Panc1 (cell line): ENCODE results near the gene SMOC2. TPM values are rescaled to one million over a fixed set of nuclear protein-coding genes. Genes with fewer than 3 reads are reported as not detected.

Source experiments
- ATAC-seq: fragments of 200-7000 bp; cut with Tn5 transposase; 2 replicates; pipeline ENCODE4 v1.9.1; 2020; ENCODE audit warnings: mild to moderate bottlenecking, moderate library complexity
- BruUV-seq: library from RNA; stranded (reverse); fragments of 400-500 nt; replicated peaks from 2 replicates; lab custom pipeline; 2021; lab: Mats Ljungman, UMichigan
- CTCF ChIA-PET: fragments of 300-600 bp; sonication (Branson Sonifier 250); formaldehyde crosslinking; loops from one replicate; lab custom pipeline; 2022; ENCODE audit warnings: antibody characterized with exemption; lab: Charles Lee
- POLR2A ChIA-PET: fragments of 300-600 bp; sonication (Branson Sonifier 250); formaldehyde crosslinking; loops from one replicate; lab custom pipeline; 2022; ENCODE audit warnings: antibody characterized with exemption; lab: Charles Lee
- DNase-seq: peaks from one replicate; pipeline ENCODE4 v3.0.0-alpha.2; 2010; ENCODE audit warnings: low read depth, low spot score
- H3K27ac ChIP-seq: 2 replicates; pipeline ENCODE4 v1.5.1; 2011; ENCODE audit warnings: mild to moderate bottlenecking, low read length, inconsistent platforms
- H3K27me3 ChIP-seq: fragments of 200-500 bp; sonication (Bioruptor generic); 2 replicates; pipeline ENCODE4 v1.6.0; 2014; ENCODE audit warnings: low read length, inconsistent platforms; ENCODE audit not compliant: control insufficient read depth, insufficient read depth
- H3K36me3 ChIP-seq: fragments of 200-500 bp; sonication (Bioruptor generic); 2 replicates; pipeline ENCODE4 v1.5.1; 2014; ENCODE audit warnings: inconsistent platforms, mild to moderate bottlenecking, low read length, moderate library complexity; ENCODE audit not compliant: control insufficient read depth, insufficient read depth
- H3K4me1 ChIP-seq: 2 replicates; pipeline ENCODE4 v1.5.1; 2011; ENCODE audit warnings: inconsistent platforms, mild to moderate bottlenecking, low read length, moderate library complexity; ENCODE audit not compliant: control insufficient read depth, insufficient read depth
- H3K4me3 ChIP-seq, 2 experiments: 2 replicates each; pipeline ENCODE4 v1.5.1; 2011 to 2012; ENCODE audit warnings: low read depth in 2 of 2, low read length in 2 of 2, mild to moderate bottlenecking in 2 of 2, inconsistent platforms in 1 of 2, moderate library complexity in 1 of 2
- H3K9me3 ChIP-seq: fragments of 200-500 bp; sonication (Bioruptor generic); 2 replicates; pipeline ENCODE4 v1.5.1; 2014; ENCODE audit warnings: low read depth, mild to moderate bottlenecking, inconsistent platforms, low read length, moderate library complexity; ENCODE audit not compliant: control insufficient read depth, insufficient read depth
- POLR2AphosphoS5 ChIP-seq: IDR thresholded peaks from 2 replicates; pipeline ENCODE4 v1.6.1; 2012; ENCODE audit warnings: mild to moderate bottlenecking, low read depth, low read length, moderate library complexity
- SIN3A ChIP-seq: IDR thresholded peaks from 2 replicates; pipeline ENCODE4 v1.6.1; 2012; ENCODE audit warnings: low read depth, mild to moderate bottlenecking, low read length, moderate library complexity, borderline replicate concordance; ENCODE audit not compliant: insufficient read depth
- TCF7L2 ChIP-seq: IDR thresholded peaks from 2 replicates; pipeline ENCODE4 v1.6.1; 2011; ENCODE audit warnings: mild to moderate bottlenecking, low read depth, low read length, inconsistent platforms
- in situ Hi-C: cut with HindIII; loops from 2 replicates; pipeline ENCODE4 v1.10.0; 2016; ENCODE audit warnings: low sequenced_read_pairs, low pct_unique_long_range_greater_than_20kb
- intact Hi-C: fragments of 100-400 bp; cut with micrococcal nuclease; formaldehyde crosslinking; loops from one replicate; pipeline ENCODE4 v1.10.0; 2022; ENCODE audit not compliant: unreplicated experiment
- total RNA-seq: library from RNA; stranded (reverse); gene quantifications from one replicate; pipeline ENCODE4 v1.2.1, GENCODE V29; 2021; ENCODE audit not compliant: unreplicated experiment
- TF ChIP-seq, protein P1 (sequence below), 2 experiments: IDR thresholded peaks; 2 replicates each; pipeline ENCODE4 v1.6.1; 2011 to 2012; ENCODE audit warnings: low read depth in 2 of 2, control low read depth in 1 of 2, low read length in 1 of 2, mild to moderate bottlenecking in 1 of 2, moderate library complexity in 1 of 2; ENCODE audit not compliant: insufficient read depth in 1 of 2
- TF ChIP-seq, protein P2 (sequence below): fragments of 450-650 bp; IDR thresholded peaks from 2 replicates; pipeline ENCODE4 v1.5.1; 2017; ENCODE audit warnings: mild to moderate bottlenecking

Gene SMOC2
- total RNA-seq, 1 experiment from 2014 or later: 0.13 TPM

DNA sequence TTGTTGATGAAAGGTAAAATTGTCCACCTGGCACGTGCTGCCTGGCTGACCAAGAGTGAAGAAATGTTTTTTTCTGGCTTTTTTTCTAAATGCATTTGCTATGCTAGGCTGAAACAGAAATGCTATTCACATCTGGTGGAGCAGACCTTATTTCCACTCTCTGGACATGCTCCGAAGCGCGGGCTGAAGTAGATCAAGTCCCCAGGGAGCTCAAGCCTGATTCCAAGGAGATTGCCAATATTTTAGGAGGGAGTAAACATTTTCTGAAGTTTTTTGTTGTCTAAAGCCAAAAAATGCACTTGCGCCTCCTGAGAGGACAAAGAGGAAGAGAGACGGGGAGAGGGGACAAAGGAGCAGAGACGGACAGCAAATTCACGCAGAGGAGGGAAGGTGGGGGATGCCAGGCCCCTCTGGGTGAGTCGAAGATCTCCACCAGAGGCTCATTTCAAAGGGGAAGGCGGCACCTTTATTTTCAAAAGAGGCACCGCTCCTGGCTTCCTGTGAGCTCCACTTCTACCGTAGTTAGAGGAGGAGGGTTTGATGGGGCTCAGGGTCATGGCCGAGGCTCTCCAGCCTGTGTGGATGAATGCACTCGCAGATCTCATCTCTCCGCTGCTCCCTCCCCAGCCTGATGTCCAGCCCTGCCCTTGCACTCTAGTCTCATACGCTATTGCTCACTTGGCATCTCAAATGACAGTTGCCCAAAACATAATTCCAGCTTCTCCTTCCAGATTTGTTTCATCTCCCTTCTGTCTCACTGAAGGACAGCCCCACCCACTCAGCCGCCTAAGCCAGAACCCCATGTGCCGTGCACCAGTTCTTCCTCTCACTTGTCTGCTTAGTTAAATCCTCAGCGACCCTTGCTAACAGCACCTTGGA is 23.1 kb upstream of the SMOC2 start:
- ATAC-seq: no peak
- in situ Hi-C loops: no loop called here
- DNase-seq: no peak
- H3K36me3 ChIP-seq: no peaks in the 10 kb centered on the region
- H3K4me3 ChIP-seq: no peak overlapping the region
- H3K27me3 ChIP-seq: peaks cover 10% of the 10 kb centered on the region
- H3K27ac ChIP-seq: no peak overlapping the region
- no peaks in the 10 kb centered on the region for H3K4me1 ChIP-seq
- BruUV-seq: no TSS peak
- intact Hi-C loops: no loop called here
- ChIA-PET CTCF (no interaction called here), POLR2A (no interaction called here)
- H3K9me3 ChIP-seq: no peaks in the 10 kb centered on the region
- TF ChIP-seq, protein P1, sequence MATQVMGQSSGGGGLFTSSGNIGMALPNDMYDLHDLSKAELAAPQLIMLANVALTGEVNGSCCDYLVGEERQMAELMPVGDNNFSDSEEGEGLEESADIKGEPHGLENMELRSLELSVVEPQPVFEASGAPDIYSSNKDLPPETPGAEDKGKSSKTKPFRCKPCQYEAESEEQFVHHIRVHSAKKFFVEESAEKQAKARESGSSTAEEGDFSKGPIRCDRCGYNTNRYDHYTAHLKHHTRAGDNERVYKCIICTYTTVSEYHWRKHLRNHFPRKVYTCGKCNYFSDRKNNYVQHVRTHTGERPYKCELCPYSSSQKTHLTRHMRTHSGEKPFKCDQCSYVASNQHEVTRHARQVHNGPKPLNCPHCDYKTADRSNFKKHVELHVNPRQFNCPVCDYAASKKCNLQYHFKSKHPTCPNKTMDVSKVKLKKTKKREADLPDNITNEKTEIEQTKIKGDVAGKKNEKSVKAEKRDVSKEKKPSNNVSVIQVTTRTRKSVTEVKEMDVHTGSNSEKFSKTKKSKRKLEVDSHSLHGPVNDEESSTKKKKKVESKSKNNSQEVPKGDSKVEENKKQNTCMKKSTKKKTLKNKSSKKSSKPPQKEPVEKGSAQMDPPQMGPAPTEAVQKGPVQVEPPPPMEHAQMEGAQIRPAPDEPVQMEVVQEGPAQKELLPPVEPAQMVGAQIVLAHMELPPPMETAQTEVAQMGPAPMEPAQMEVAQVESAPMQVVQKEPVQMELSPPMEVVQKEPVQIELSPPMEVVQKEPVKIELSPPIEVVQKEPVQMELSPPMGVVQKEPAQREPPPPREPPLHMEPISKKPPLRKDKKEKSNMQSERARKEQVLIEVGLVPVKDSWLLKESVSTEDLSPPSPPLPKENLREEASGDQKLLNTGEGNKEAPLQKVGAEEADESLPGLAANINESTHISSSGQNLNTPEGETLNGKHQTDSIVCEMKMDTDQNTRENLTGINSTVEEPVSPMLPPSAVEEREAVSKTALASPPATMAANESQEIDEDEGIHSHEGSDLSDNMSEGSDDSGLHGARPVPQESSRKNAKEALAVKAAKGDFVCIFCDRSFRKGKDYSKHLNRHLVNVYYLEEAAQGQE (IDR thresholded peaks at IDR 0.05; ENCODE audit: insufficient read depth in 1 of 2, low read depth in 2 of 2, low read length in 1 of 2): no peak
- no peak for TF ChIP-seq TCF7L2
- no peak for TF ChIP-seq SIN3A
- TF ChIP-seq POLR2AphosphoS5: no peak
- TF ChIP-seq, protein P2, sequence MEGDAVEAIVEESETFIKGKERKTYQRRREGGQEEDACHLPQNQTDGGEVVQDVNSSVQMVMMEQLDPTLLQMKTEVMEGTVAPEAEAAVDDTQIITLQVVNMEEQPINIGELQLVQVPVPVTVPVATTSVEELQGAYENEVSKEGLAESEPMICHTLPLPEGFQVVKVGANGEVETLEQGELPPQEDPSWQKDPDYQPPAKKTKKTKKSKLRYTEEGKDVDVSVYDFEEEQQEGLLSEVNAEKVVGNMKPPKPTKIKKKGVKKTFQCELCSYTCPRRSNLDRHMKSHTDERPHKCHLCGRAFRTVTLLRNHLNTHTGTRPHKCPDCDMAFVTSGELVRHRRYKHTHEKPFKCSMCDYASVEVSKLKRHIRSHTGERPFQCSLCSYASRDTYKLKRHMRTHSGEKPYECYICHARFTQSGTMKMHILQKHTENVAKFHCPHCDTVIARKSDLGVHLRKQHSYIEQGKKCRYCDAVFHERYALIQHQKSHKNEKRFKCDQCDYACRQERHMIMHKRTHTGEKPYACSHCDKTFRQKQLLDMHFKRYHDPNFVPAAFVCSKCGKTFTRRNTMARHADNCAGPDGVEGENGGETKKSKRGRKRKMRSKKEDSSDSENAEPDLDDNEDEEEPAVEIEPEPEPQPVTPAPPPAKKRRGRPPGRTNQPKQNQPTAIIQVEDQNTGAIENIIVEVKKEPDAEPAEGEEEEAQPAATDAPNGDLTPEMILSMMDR: no peak

DNA sequence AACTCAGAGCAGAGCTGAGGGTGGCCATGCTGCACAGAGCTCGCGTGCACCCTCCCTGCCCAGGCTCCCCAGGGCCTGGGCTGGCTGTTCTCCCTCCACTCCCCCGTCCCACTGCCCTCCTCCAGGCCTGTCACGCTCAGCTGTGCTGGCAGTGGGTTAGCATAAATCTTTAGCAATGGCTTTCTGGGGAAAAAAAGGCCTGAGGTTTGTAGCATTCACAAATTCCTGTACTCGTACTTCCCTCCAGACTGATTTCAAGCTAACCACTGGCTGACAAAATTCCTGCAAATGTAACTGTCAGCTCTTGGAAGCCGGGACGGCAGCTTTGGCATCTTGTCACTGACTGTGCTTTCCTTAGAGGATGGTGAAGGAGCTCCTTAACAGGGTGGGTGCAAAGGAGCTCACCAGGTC is 22.3 kb upstream of the SMOC2 start:
- no peak for TF ChIP-seq TCF7L2
- no peak for TF ChIP-seq SIN3A
- TF ChIP-seq, protein P2: no peak
- TF ChIP-seq POLR2AphosphoS5: no peak
- TF ChIP-seq, protein P1 (IDR thresholded peaks at IDR 0.05; ENCODE audit: insufficient read depth in 1 of 2, low read depth in 2 of 2, low read length in 1 of 2): no peak
- DNase-seq (no peak), ATAC-seq (no peak)
- intact Hi-C loops: no loop called here
- Histone ChIP-seq H3K27ac (no peak overlapping the region), H3K27me3 (peaks cover 10% of the 10 kb centered on the region), H3K36me3 (no peaks in the 10 kb centered on the region), H3K4me1 (no peaks in the 10 kb centered on the region), H3K4me3 (no peak overlapping the region), H3K9me3 (no peaks in the 10 kb centered on the region)
- CTCF ChIA-PET: no interaction called here
- POLR2A ChIA-PET: no interaction called here
- in situ Hi-C loops: no loop called here
- BruUV-seq: no TSS peak
